GM21529 (cell line): ENCODE results near the gene CCSER1.
"Not testable (repeated sequence)": the region's sequence is repeated elsewhere in the genome, so short reads cannot be mapped to it uniquely, and the experiment has no call there.

Experiments used
- ATAC-seq: cut with Tn5 transposase; IDR thresholded peaks from one replicate; pipeline ENCODE4 v1.9.1; 2021; ENCODE audit not compliant: unreplicated experiment

CCSER1 gene

GRCh38 chr4:91319556-91320268, 1192.5 kb downstream of the CCSER1 start:
- ATAC-seq = no peak

GRCh38 chr4:91322961-91323360, 1195.8 kb downstream of the CCSER1 start:
- no peak for ATAC-seq

GRCh38 chr4:91325495-91325894, 1198.3 kb downstream of the CCSER1 start:
- ATAC-seq = no peak

- not testable (repeated sequence) for ATAC-seq
These were observed 1199.0 kb downstream of the CCSER1 start for GRCh38 chr4:91326167-91326566.

- no peak for ATAC-seq
These were observed 1203.5 kb downstream of the CCSER1 start for GRCh38 chr4:91330555-91331137.

GRCh38 chr4:91340822-91341221, 1213.6 kb downstream of the CCSER1 start:
- ATAC-seq = no peak

GRCh38 chr4:91345632-91346031, 1218.4 kb downstream of the CCSER1 start:
- ATAC-seq = no peak

- ATAC-seq = not testable (repeated sequence)
These were observed 1229.3 kb downstream of the CCSER1 start for GRCh38 chr4:91356496-91356895.

GRCh38 chr4:91358016-91358415, 1230.8 kb downstream of the CCSER1 start:
- ATAC-seq = peak; percentile 58

- not testable (repeated sequence) for ATAC-seq
These were observed 1231.4 kb downstream of the CCSER1 start for GRCh38 chr4:91358621-91359020.

- ATAC-seq = no peak
These were observed 1232.1 kb downstream of the CCSER1 start for GRCh38 chr4:91359041-91360031.

GRCh38 chr4:91362125-91362524, 1234.9 kb downstream of the CCSER1 start:
- ATAC-seq = no peak

GRCh38 chr4:91366554-91366953, 1239.4 kb downstream of the CCSER1 start:
- no peak for ATAC-seq

- ATAC-seq = no peak
These were observed 1241.9 kb downstream of the CCSER1 start for GRCh38 chr4:91369116-91369515.

- ATAC-seq = no peak
These were observed 1246.4 kb downstream of the CCSER1 start for GRCh38 chr4:91373546-91373945.

GRCh38 chr4:91405431-91405830, 1278.2 kb downstream of the CCSER1 start:
- not testable (repeated sequence) for ATAC-seq

GRCh38 chr4:91422011-91422410, 1294.8 kb downstream of the CCSER1 start:
- no peak for ATAC-seq

- no peak for ATAC-seq
These were observed 1299.5 kb downstream of the CCSER1 start for GRCh38 chr4:91426725-91427124.

GRCh38 chr4:91427171-91427570, 1300.0 kb downstream of the CCSER1 start:
- no peak for ATAC-seq

GRCh38 chr4:91434631-91435030, 1307.4 kb downstream of the CCSER1 start:
- no peak for ATAC-seq

- no peak for ATAC-seq
These were observed 1309.4 kb downstream of the CCSER1 start for GRCh38 chr4:91436556-91436955.

- no peak for ATAC-seq
These were observed 1320.0 kb downstream of the CCSER1 start for GRCh38 chr4:91447168-91447567.
